GM12874 (cell line): ENCODE measurements around the gene ATG5.

ENCODE experiments used
- CTCF ChIP-seq: IDR thresholded peaks from 2 replicates; pipeline ENCODE4 v1.5.1; 2011; ENCODE audit warnings: low read depth, mild to moderate bottlenecking, control low read depth, low read length, moderate library complexity; ENCODE audit not compliant: insufficient read depth

Gene ATG5

GRCh38 chr6:106305740-106306139 lies 19.8 kb downstream of the ATG5 start:
- no peak for TF ChIP-seq CTCF

- TF ChIP-seq CTCF, result peak; percentile 7; the same call in 1 of the 2 replicates
Measured at GRCh38 chr6:106300944-106301343, 24.6 kb downstream of the ATG5 start.

- no peak for TF ChIP-seq CTCF
Measured at GRCh38 chr6:106300020-106300780, 25.4 kb downstream of the ATG5 start.

GRCh38 chr6:106293116-106293515 lies 32.4 kb downstream of the ATG5 start:
- no peak for TF ChIP-seq CTCF

- no peak for TF ChIP-seq CTCF
Measured at GRCh38 chr6:106290954-106291353, 34.6 kb downstream of the ATG5 start.

- TF ChIP-seq CTCF, result no peak
Measured at GRCh38 chr6:106290032-106290431, 35.5 kb downstream of the ATG5 start.

GRCh38 chr6:106287215-106287614 lies 38.3 kb downstream of the ATG5 start:
- no peak for TF ChIP-seq CTCF
